GM18520 (cell line): ENCODE data around the gene LYPD6.
"Not testable (repeated sequence)": the region's sequence is repeated elsewhere in the genome, so short reads cannot be mapped to it uniquely, and the experiment has no call there.

Source experiments
- ATAC-seq: cut with Tn5 transposase; IDR thresholded peaks from one replicate; pipeline ENCODE4 v1.9.1; 2021; ENCODE audit not compliant: unreplicated experiment

LYPD6 gene

GRCh38 chr2:149492923-149493322 lies 162.5 kb downstream of the LYPD6 start:
- ATAC-seq, result no peak

GRCh38 chr2:149499204-149499603 lies 168.8 kb downstream of the LYPD6 start:
- ATAC-seq, result not testable (repeated sequence)

GRCh38 chr2:149506808-149507207 lies 176.4 kb downstream of the LYPD6 start:
- not testable (repeated sequence) for ATAC-seq

GRCh38 chr2:149507974-149508373 lies 177.6 kb downstream of the LYPD6 start:
- no peak for ATAC-seq

- no peak for ATAC-seq
These were observed 183.1 kb downstream of the LYPD6 start for GRCh38 chr2:149513461-149513860.
